Coronary artery (tissue), 2 donors: ENCODE data around the gene TBC1D32.

Source experiments
- DNase-seq: peaks from one replicate; pipeline ENCODE4 v3.0.0-alpha.2; 2017; ENCODE audit warnings: low spot score
- H3K27ac ChIP-seq, 2 donors: fragments of 200-600 bp; sonication (generic); one replicate each; pipeline ENCODE4 v1.5.1; 2016 to 2019
- H3K4me3 ChIP-seq: fragments of 200-600 bp; sonication (generic); 2 replicates; pipeline ENCODE4 v1.5.1; 2016; ENCODE audit warnings: mild to moderate bottlenecking, moderate library complexity
- CTCF ChIP-seq: fragments of 200-600 bp; sonication (generic); IDR thresholded peaks from one replicate; pipeline ENCODE4 v1.5.1; 2019; ENCODE audit warnings: antibody characterized with exemption

TBC1D32 gene

DNA sequence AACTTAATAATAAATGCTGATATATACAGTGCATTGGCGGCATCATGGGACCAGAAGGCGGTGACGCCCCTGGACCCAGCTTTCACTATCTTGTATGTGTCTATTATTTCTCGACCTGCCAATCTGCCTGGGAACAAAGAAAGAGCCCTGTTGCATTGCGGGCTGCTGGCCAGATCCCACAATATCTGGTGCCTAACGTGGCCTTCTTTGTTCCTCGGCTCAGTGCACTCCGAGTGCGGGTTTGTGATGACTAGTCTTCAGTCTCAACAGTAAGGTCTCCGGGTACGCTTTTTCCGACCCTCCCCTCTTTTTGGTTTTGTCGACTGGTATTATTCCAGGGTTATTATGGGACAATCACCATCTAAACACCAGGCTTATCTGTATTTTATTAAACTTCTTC, 291.5 kb downstream of the TBC1D32 start:
- DNase-seq, result no peak
- H3K27ac ChIP-seq, result no peak overlapping the region
- no peak for TF ChIP-seq CTCF
- H3K4me3 ChIP-seq, result no peak overlapping the region

DNA sequence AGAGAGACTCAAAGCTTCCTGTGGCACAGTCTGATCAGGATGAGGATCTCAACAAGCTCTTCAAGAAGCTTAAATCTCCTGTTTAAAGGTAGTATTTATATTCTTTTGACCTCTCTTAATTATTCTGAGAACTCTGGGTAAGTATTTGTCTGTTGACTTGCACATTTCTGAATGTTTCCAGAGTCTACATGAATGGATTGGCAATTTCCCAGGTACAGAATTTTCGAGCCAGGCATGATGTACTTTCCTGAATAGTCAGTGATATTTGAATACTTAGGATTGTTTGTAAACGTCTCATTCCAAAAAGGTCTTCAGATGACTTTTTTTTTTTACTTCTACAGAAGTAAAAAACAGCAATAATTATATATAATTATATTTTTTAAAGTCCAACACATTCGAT, 293.4 kb downstream of the TBC1D32 start:
- no peak overlapping the region for H3K4me3 ChIP-seq
- no peak for TF ChIP-seq CTCF
- DNase-seq, result no peak
- H3K27ac ChIP-seq, result no peak overlapping the region

DNA sequence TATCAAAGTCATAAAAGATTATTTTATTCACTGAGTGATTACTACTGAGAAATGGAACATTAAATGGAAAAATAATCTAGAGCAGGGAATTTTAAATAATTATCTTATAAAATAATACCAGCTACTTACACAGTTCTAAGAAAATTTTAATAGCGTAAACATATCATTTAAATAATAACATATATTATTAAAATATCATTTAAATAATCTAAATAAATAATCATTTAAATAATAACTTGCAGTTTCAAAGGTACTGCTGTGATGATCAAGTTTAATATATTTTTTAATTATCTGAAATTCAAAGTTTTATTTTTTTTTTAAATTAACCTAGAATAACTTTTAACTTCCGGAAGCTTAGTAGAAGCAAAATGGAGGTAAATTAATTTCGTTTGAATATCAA, 301.2 kb downstream of the TBC1D32 start:
- no peak overlapping the region for H3K4me3 ChIP-seq
- DNase-seq, result no peak

DNA sequence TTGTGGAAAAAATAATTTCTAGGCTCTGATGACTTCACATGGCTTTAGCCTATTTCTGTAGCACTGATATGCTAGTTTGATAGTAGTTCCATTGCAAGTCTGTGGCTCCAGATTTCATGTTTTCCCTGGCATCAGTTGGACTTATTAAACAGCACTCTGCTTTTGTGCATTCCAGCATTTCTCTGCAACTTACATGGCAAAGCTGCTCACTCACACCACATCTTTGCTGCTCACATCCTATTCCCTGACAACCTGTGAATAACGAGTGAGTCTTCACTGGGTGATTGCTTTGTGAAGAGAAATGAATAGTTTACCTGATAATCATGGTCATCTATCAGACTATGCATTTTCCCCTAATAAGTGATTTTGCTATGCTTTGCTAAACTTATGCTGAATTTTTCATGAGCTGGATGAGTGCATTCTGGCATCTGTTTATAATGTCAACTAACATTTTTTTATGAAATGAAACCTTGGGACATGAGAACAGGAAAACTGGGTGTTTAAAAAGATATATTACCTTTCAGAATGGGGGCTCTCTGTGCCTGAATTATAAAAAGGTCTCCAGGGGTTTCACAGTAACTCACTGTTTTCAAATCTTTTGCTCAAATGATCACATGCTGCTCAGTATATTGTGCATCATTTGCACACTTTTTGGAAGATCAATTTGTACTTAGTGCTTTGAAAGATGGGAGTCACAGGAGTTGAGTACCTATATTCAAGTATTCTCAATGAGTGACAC, 301.8 kb downstream of the TBC1D32 start:
- no peak for TF ChIP-seq CTCF
- no peak for DNase-seq
- H3K27ac ChIP-seq, result no peak overlapping the region
- H3K4me3 ChIP-seq, result no peak overlapping the region

More for the DNA sequence above, 301.2 kb downstream of the TBC1D32 start:
- TF ChIP-seq CTCF, result no peak
- no peak overlapping the region for H3K27ac ChIP-seq
